Heart right ventricle (tissue), 16 donors: ENCODE data around the gene OSBPL9. TPM values are rescaled to one million over a fixed set of nuclear protein-coding genes. Genes with fewer than 3 reads are reported as not detected.

ENCODE experiments used
- ATAC-seq, 8 donors: fragments of 200-7000 bp; cut with Tn5 transposase; one replicate each; pipeline ENCODE4 v1.9.1; 2020; ENCODE audit warnings: mild to moderate bottlenecking in 8 of 8, moderate library complexity in 8 of 8, moderate number of reproducible peaks in 1 of 8
- DNase-seq, 2 donors: peaks; one replicate each; pipeline ENCODE4 v3.0.0-alpha.2; 2020
- H3K27ac ChIP-seq, 10 donors: fragments of 200-600 bp; sonication (generic) in 2 of 10; one replicate each; pipeline versions ENCODE4 v1.5.0 to v1.8.0; 2020 to 2022; ENCODE audit warnings: mild to moderate bottlenecking in 3 of 10
- H3K27me3 ChIP-seq, 7 donors: fragments of 200-600 bp; one replicate each; pipeline ENCODE4 v1.8.0; 2021 to 2022; ENCODE audit warnings: mild to moderate bottlenecking in 2 of 7
- H3K36me3 ChIP-seq, 9 donors: fragments of 200-600 bp; sonication (generic) in 1 of 9; one replicate each; pipeline versions ENCODE4 v1.5.0 to v1.8.0; 2020 to 2022; ENCODE audit warnings: mild to moderate bottlenecking in 2 of 9
- H3K4me1 ChIP-seq, 9 donors: fragments of 200-600 bp; sonication (generic) in 1 of 9; one replicate each; pipeline versions ENCODE4 v1.5.0 to v1.8.0; 2020 to 2022; ENCODE audit warnings: mild to moderate bottlenecking in 4 of 9
- H3K4me3 ChIP-seq, 10 donors: fragments of 200-600 bp; sonication (generic) in 2 of 10; one replicate each; pipeline versions ENCODE4 v1.5.0 to v1.8.0; 2020 to 2022; ENCODE audit warnings: mild to moderate bottlenecking in 7 of 10, moderate library complexity in 2 of 10
- H3K9me3 ChIP-seq, 11 donors: fragments of 200-600 bp in 10 of 11; sonication (generic) in 2 of 11; one replicate each; pipeline versions ENCODE4 v1.5.0 to v1.8.0; 2013 to 2022; ENCODE audit warnings: mild to moderate bottlenecking in 2 of 11, control low read depth in 1 of 11, moderate library complexity in 1 of 11
- CTCF ChIP-seq, 9 donors: fragments of 200-600 bp; sonication (generic) in 2 of 9; IDR thresholded peaks; one replicate each; pipeline versions ENCODE4 v1.5.0 to v1.8.0; 2021 to 2022; ENCODE audit warnings: antibody characterized with exemption in 9 of 9, mild to moderate bottlenecking in 5 of 9, moderate library complexity in 1 of 9
- WGBS, 2 donors: extraction: QIAGEN DNeasy Blood & Tissue Kit; methylation state at CpG; one replicate each; pipeline ENCODE4 v1.1.7; 2013; ENCODE audit warnings: inconsistent platforms in 1 of 2; 5-methylcytosine and 5-hydroxymethylcytosine counted together
- intact Hi-C, 10 donors: fragments of 100-400 bp; cut with DNase I; formaldehyde crosslinking; loops; one replicate each; pipeline versions ENCODE4 v1.11.1 to v1.14.2; 2022
- long read RNA-seq, 3 donors: library from polyadenylated mRNA; unstranded; transcript quantifications; one replicate each; pipeline ENCODE4 v2.0.0, GENCODE V29; 2020 to 2021
- polyA plus RNA-seq, 2 donors: library from polyadenylated mRNA; stranded (reverse); fragments of 200-250 nt; gene quantifications; one replicate each; pipeline ENCODE4 v1.2.3, GENCODE V29; 2013
- total RNA-seq, 10 donors: library from RNA; stranded (reverse); fragmentation: NEBNext Ultra II Directional in 3 of 10; extraction: Animal tissue kit (Norgen Biotek cat#: 25700) in 3 of 10; gene quantifications; one replicate each; pipeline versions ENCODE4 v1.2.1 to v1.2.4, GENCODE V29; 2021 to 2023
- donor health status: Arrhythmogenic right ventricular cardiomyopathy.
- donor health status: ischemic (EF 13 %, LVEDD 7.1; RV severe dilation, severe dysfunction).
- donor health status: healthy with polysubstance abuse.
- donor health status: DM: no; HTN: yes; CAD: no.
- donor health status: DM: no; HTN: no; CAD: no.
- donor health status: ischemic (EF 25% LVEDD 6.9; RV normal size, moderate dysfunction).
- donor health status: ischemic (EF 25% LVEDD 5.7; RV mildly dilated, moderate dysfunction).
- donor health status: healthy.
- donor health status: DM: yes; HTN: yes; CAD: no.
- donor health status: Ischemic cardiomyopathy.
- donor health status: ischemic (EF 35%, LVEDD 5.7; RV mildly dilated, moderate dysfunction).
- donor health status: nonischemic (EF 11% LVEDD 7.7; RV severe dilation, severe dysfunction).
- donor health status: DM: yes; HTN: yes; CAD: no.
- donor health status: PGD.
- donor health status: ischemic (EF 29% LVEDD 5.4; RV normal size, mild dysfunction).
- donor health status: nonischemic (EF 23%, LVEDD 6.1; RV moderate dilation, normal function).

OSBPL9 gene, protein sequence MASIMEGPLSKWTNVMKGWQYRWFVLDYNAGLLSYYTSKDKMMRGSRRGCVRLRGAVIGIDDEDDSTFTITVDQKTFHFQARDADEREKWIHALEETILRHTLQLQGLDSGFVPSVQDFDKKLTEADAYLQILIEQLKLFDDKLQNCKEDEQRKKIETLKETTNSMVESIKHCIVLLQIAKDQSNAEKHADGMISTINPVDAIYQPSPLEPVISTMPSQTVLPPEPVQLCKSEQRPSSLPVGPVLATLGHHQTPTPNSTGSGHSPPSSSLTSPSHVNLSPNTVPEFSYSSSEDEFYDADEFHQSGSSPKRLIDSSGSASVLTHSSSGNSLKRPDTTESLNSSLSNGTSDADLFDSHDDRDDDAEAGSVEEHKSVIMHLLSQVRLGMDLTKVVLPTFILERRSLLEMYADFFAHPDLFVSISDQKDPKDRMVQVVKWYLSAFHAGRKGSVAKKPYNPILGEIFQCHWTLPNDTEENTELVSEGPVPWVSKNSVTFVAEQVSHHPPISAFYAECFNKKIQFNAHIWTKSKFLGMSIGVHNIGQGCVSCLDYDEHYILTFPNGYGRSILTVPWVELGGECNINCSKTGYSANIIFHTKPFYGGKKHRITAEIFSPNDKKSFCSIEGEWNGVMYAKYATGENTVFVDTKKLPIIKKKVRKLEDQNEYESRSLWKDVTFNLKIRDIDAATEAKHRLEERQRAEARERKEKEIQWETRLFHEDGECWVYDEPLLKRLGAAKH
- total RNA-seq = 10 to 100 TPM; 32.5 to 77.9 (median 55.6) TPM
- polyA plus RNA-seq = 10 to 100 TPM; 42.9 to 82.9 TPM
- long read RNA-seq, donor 1, transcript OSBPL9-201 (20 exons, 2,721 nt) = major isoform, 5 of 41 reads
- long read RNA-seq, donor 1, transcript OSBPL9-205 (24 exons, 2,940 nt) = major isoform, 5 of 41 reads
- long read RNA-seq, donor 1, partial matches to known transcripts = 8 of 41 reads
- long read RNA-seq, donor 1, other reads (novel, unspliced or antisense) = 15 of 41 reads
- long read RNA-seq, donor 2, transcript OSBPL9-207 (20 exons, 2,755 nt) = major isoform, 9 of 63 reads
- long read RNA-seq, donor 2, transcript OSBPL9-201 (20 exons, 2,721 nt) = major isoform, 9 of 63 reads
- long read RNA-seq, donor 2, transcript OSBPL9-205 (24 exons, 2,940 nt) = minor isoform, 6 of 63 reads
- long read RNA-seq, donor 2, partial matches to known transcripts = 14 of 63 reads
- long read RNA-seq, donor 2, other reads (novel, unspliced or antisense) = 17 of 63 reads
- long read RNA-seq, donor 3, transcript OSBPL9-207 (20 exons, 2,755 nt) = minor isoform, 8 of 95 reads
- long read RNA-seq, donor 3, transcript OSBPL9-222 (21 exons, 2,210 nt) = minor isoform, 7 of 95 reads
- long read RNA-seq, donor 3, transcript OSBPL9-201 (20 exons, 2,721 nt) = minor isoform, 5 of 95 reads
- long read RNA-seq, donor 3, transcript OSBPL9-205 (24 exons, 2,940 nt) = major isoform, 14 of 95 reads
- long read RNA-seq, donor 3, partial matches to known transcripts = 19 of 95 reads
- long read RNA-seq, donor 3, other reads (novel, unspliced or antisense) = 33 of 95 reads

DNA sequence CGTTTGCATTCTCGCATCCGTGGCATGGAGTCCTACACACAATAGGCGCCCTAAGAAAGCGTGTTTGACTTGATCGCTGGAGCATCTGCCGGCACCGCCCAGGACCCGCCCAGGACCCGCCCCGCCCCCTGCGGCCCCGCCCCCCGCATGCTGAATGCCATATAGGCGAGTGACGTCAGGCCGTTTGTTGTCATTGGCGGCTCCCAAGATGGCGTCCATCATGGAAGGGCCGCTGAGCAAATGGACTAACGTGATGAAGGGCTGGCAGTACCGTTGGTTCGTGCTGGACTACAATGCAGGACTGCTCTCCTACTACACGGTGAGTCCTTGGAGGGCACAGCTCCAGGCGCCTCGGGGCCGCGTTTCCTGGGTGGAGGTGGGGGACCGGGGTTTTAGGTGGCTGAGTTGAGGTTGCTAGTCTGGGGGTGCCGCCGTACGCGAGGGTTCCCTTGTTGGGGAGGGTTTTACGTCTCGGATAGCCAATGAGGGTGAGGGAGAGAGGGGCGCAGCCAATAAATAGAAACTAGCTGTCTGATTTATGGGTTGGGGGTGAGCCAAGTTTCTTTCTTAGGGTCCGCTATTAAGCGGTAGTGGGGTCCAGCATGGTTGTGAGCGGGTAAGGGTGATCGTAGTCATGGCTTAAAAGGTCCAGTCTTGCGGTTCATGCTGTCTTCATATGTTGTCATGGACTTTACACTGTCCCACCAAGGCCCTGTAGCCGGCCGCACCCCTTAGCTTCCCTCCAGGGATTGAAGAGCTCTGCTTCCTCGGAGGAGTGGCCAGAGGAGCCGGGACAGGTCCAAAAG lies at the start of gene OSBPL9:
Gene OSBPL9, plus strand, starts transcription at position 190 of the 806 bp plus-strand sequence. Its CDS starts 19 bp downstream, at position 209.
- Histone ChIP-seq H3K36me3 (no peaks in the 10 kb centered on the region), H3K4me1 (peaks cover 0 to 67% (median 52%) of the 10 kb centered on the region in 9 donors), H3K27me3 (no peaks in the 10 kb centered on the region), H3K27ac (peak within 1 kb of the TSS; percentile 60 to 94 (median 88)), H3K9me3 (no peaks in the 10 kb centered on the region), H3K4me3 (peak within 1 kb of the TSS; percentile 66 to 95 (median 76))
- TF ChIP-seq CTCF (IDR thresholded peaks at IDR 0.05) = no peak
- ATAC-seq (peak; percentile 92 to 97 (median 96)), DNase-seq (peak; percentile 87 to 90)
- intact Hi-C loops = no loop called here
- WGBS, 2 donors = 0 to 1% methylated on average over 45 of the region's 45 CpGs

DNA sequence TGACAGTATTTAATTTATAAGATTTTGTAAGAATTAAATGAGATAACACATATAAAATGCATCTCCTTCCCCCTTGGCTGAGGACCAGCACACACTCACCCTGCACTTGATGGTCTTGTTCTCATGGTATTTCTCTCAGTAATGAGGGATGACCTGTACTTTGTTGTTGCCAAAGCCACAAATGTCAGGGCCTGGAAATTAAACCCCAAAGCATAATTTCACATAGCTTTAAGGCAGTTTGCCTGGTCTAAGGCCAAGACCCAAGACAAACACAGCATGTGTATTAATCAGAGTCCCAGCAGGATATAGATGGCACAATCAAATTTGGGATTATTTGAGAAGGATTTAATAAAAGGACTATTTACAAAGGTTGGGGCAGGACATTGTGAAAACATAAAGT lies 49.2 kb upstream of the OSBPL9 start:
- H3K36me3 ChIP-seq = no peaks in the 10 kb centered on the region
- intact Hi-C loops = loop anchor here in 2 of 10 donors (5.0 kb wide), 1 partner anchor 200 kb away; no protein-coding TSS in a partner anchor
- H3K27ac ChIP-seq = peak overlapping the region in 1 of 10 donors; percentile 71
- H3K4me3 ChIP-seq = no peak overlapping the region
- no peaks in the 10 kb centered on the region for H3K9me3 ChIP-seq
- no peak for DNase-seq
- H3K27me3 ChIP-seq = no peaks in the 10 kb centered on the region
- H3K4me1 ChIP-seq = peaks cover 0 to 61% (median 28%) of the 10 kb centered on the region in 9 donors
- peak in 1 of 8 donors; percentile 27 for ATAC-seq
- no peak for TF ChIP-seq CTCF (IDR thresholded peaks at IDR 0.05)

GRCh38 chr1:51568231-51568935 lies 48.5 kb upstream of the OSBPL9 start:
- no peak for TF ChIP-seq CTCF (IDR thresholded peaks at IDR 0.05)
- WGBS, 2 donors = 94 to 95% methylated on average over 7 of the region's 7 CpGs
- ATAC-seq (no peak), DNase-seq (no peak)
- no peak overlapping the region for H3K4me3 ChIP-seq
- H3K36me3 ChIP-seq = no peaks in the 10 kb centered on the region
- intact Hi-C loops = loop anchor here in 2 of 10 donors (5.0 kb wide), 1 partner anchor 199 kb away; no protein-coding TSS in a partner anchor
- H3K27ac ChIP-seq = peak overlapping the region in 1 of 10 donors; percentile 71
- H3K4me1 ChIP-seq = peaks cover 0 to 63% (median 25%) of the 10 kb centered on the region in 9 donors
- no peaks in the 10 kb centered on the region for H3K27me3 ChIP-seq
- H3K9me3 ChIP-seq = no peaks in the 10 kb centered on the region
